GM12874 (cell line): ENCODE data around the gene METTL15.

Experiments used
- CTCF ChIP-seq: IDR thresholded peaks from 2 replicates; pipeline ENCODE4 v1.5.1; 2011; ENCODE audit warnings: low read depth, mild to moderate bottlenecking, control low read depth, low read length, moderate library complexity; ENCODE audit not compliant: insufficient read depth

Gene METTL15

GRCh38 chr11:28106353-28107043 is 1.7 kb upstream of the METTL15 start:
- TF ChIP-seq CTCF = no peak

GRCh38 chr11:28107191-28107749 is 918 bp upstream of the METTL15 start:
- TF ChIP-seq CTCF = no peak

GRCh38 chr11:28108958-28109357 is 770 bp downstream of the METTL15 start:
- no peak for TF ChIP-seq CTCF

GRCh38 chr11:28110108-28110820 is 2.1 kb downstream of the METTL15 start:
- TF ChIP-seq CTCF = no peak

- TF ChIP-seq CTCF = no peak
These were observed 2.6 kb downstream of the METTL15 start for GRCh38 chr11:28110821-28111200.

- no peak for TF ChIP-seq CTCF
These were observed 5.9 kb downstream of the METTL15 start for GRCh38 chr11:28114116-28114515.

- no peak for TF ChIP-seq CTCF
These were observed 6.5 kb downstream of the METTL15 start for GRCh38 chr11:28114731-28115130.
